ENCODE results near the gene ASB3. TPM values are rescaled to one million over a fixed set of nuclear protein-coding genes. Genes with fewer than 3 reads are reported as not detected.
"Not testable (repeated sequence)": the region's sequence is repeated elsewhere in the genome, so short reads cannot be mapped to it uniquely, and the experiment has no call there.

Gene ASB3
- polyA plus RNA-seq, 12 donors, result 6.4 to 20.3 (median 13.4) TPM; not detected in 1

DNA sequence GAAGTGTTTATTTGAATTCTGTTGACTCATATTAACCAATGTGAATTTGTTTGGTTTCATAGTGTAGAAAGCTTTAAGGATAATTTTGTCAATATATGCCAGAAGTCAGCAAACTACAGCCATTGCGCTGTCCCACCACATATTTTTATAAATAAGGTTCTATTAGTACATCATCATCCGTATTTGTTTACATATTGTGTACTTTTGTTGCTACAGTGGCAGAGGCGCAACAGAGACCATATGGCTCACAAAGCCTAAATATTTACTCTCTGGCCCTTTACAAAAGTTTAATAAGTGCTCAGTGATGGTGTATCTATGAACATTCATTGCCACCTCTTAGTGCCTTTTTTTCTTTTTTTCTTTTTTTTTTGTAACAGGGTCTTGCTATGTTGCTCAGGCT lies 6.5 kb upstream of the ASB3 start:
- DNase-seq, result no peak

DNA sequence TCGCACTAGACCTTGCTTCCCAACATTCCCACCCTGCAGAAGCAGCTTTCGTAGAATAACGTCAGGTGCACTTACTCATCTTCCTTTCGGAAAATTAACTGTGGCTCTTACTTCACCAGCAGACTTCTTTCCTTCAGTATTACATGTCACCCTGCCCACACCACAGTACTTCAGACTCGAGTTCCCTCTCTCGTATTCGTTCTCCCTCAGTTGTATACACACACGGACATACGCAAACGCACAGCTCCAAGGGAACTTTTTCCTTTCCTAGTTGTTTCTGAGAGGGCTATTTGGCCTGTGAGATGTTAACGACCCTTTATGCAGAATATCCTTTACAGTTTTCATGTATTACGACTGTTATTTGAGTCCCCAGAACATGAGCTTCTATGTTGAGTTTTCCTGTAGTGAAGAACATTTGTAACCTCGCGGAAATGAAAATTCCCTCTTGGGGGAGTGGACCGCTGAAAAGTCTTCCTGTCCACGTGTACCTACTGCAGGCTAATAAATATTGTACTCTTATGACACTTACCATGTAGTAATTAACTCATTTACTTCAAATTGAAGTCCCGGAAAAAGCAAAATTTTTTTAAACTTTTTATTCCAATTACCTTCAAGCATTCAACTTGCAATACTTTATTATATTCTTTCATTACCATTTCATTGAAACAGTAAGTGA lies 999 bp upstream of the ASB3 start:
- DNase-seq, result no peak

DNA sequence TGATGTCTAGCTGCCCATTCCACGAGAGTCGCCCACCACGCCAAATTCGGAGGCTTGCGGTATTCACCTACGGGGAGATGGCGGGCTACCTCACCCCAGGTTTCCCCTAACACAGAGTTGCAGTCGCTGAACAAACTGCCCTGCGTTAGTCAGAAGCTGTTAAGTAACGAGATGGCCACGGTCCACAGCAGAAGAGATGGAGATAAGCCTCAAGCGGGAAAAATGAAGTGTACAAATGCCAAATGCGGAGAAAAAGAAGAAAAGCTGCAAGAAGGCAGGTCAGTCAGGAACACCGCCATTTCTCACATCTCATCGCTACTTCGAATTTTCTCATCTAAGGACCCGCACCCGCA lies 425 bp downstream of the ASB3 start:
- DNase-seq, result no peak

DNA sequence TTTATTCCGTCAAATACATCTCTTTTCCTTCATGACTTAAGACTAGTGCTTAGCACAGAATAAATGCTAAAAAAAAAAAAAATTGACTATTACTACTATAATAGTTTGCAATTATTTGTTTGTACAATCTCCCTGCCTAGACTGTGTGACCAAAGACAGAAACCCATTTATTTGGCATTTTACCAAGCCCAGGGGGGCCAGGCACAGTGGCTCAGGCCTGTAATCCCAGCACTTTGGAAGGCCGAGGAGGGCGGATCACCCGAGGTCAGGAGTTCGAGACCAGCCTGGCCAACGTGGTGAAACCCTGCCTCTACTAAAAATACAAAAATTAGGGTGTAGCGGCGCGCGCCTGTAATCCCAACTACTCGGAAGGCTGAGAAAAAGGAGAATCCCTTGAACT lies 1.4 kb downstream of the ASB3 start:
- no peak for DNase-seq

DNA sequence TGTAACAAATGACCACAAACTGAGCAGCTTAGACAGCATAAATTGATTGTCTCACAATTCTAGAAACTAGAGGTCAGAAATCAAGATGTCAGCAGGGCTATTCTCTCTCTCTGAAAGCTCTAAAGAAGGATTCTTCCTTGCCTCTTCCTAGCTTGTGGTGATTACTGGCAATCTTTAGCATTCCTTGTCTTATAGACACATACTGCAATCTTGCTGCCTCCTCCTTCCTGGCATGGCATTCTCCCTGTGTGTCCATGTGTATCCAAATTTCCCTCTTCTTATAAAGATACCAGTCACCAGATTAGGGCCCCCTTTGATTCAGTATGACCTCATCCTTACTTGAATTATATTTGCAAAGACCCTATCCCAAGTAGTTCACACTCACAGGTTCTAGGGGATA lies 2.3 kb downstream of the ASB3 start:
- no peak for DNase-seq

DNA sequence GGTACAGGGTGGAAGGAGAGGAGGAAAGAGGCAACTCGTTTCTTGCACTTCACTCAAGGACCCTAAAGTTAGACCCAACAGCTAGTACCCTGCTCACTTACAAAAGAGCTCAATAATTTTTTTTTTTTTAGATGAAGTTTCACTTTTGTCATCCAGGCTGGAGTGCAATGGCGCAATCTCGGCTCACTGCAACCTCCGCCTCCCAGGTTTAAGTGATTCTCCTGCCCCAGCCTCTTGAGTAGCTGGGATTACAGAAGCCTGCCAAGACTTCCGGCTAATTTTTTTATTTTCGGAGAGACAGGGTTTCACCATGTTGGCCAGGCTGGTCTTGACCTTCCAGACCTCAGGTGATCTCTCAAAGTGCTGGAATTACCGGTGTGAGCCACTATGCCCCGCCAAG lies 4.1 kb downstream of the ASB3 start:
- no peak for DNase-seq

DNA sequence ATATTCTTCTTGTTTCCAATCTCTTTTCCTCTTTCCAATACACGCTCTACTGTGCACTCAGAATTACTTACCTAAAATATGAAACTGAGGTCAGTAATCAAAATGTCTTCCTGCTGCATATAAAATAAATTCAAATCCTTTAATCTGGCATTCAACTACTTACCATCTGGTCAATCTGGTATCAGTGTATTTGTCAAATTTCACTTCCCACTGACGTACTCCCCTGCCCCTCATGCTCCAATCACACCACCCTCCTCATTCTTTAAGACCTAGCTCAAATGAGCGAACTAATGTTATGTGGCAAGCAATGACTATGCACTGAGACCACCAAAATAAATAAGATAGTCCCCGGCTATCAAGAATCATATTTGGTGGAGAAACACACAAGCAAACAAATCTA lies 6.7 kb downstream of the ASB3 start:
- DNase-seq, result no peak

DNA sequence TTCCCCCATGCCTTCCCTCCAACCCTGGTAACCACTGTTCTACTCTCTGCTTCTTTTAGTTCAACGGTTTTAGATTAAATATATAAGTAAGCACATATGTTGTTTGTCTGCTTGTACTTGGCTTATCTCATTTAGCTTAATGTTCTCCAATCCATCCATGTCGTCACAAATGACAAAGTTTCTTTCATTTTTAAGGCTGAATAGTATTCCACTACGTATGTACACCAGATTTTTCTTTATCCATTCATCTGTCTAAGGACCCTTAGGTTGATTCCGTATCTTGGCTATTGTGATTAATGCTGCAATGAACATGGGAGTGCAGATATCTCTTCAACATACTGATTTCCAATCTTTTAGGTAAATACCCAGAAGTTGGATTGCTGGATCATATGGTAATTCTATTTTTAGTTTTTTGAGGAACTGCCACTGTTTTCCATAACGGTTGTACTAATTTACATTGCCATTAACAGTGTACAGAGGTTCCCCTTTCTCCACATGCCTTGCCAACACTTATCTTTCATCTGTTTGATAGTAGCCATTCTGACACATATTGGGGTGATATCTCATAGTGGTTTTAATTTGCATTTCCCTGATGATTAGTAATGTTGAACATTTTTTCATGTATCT lies 8.1 kb downstream of the ASB3 start:
- no peak for DNase-seq

DNA sequence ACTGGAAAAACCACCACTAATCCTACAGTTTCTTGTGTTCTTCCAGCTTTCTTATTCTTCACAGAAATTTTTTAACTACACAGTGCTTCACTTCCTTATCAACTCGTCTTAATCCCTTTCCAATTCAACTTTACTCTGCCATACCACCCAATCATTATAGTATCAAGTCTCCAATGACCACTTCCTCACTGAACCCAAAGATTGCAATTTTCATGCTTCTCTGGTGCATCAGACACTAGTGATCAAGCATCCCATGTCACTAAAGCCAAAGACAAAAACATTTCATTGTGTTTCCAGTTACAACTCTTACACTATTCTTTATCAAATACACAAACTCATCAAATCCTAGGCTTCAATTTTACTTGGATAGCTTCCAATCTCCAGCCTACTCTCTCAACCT lies 9.6 kb downstream of the ASB3 start:
- DNase-seq, result no peak

DNA sequence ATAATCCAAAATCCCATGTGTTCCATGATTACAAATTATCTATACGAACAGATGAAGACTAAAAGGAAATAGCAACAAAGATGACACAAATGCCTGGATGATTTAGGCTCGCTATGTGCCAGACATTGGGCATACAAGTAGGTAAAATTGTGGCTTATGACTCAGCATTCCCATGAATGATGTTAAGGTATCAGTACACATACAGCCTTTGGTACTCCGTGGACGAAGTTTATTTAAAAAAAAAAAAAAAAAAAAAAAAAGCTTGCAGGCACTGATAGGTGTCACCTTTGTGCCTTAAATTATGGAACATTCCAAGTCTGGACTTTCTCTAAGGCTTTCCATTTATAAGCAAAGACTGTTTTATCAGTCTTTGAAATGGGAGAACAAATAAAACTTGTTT lies 16.5 kb downstream of the ASB3 start:
- no peak for DNase-seq

DNA sequence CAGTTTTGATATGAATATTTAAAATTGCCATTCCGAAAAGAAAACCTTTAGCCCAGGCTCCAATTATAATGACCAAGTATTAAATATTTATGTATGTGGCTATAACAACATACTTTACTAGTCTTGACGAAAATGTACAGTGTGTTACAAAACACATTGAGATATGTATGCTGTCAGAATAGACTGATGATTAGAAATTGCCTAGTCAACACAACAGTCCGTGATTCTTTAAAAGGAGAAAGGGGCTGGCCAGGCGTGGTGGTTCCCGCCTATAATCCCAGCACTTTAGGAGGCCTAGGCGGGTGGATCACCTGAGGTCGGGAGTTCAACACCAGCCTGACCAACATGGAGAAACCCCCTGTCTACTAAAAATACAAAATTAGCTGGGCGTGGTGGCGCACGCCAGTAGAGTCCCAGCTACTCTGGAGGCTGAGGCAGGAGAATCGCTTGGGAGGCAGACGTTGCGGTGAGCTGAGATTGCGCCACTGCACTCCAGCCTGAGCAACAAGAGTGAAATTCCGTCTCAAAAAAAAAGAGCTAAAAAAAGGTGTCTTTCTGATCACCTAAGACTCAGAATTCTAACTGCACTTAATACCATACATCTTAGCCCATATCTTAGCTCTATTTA lies 17.3 kb downstream of the ASB3 start:
- DNase-seq, result no peak

DNA sequence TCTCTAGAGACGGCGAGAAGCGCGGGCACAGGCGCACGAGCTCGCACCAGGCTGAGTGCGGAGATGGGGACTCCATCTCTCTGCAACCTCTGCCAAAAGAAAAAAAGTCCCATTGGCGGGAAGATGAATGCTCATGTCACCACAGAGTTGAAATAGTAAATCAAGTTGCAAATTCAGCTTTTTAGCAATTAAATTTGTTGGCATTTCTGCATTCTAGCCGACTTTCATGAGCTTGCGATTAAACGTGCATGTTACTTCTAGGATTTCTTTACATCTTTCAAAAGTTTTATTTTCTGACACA lies 18.6 kb downstream of the ASB3 start:
- no peak for DNase-seq

DNA sequence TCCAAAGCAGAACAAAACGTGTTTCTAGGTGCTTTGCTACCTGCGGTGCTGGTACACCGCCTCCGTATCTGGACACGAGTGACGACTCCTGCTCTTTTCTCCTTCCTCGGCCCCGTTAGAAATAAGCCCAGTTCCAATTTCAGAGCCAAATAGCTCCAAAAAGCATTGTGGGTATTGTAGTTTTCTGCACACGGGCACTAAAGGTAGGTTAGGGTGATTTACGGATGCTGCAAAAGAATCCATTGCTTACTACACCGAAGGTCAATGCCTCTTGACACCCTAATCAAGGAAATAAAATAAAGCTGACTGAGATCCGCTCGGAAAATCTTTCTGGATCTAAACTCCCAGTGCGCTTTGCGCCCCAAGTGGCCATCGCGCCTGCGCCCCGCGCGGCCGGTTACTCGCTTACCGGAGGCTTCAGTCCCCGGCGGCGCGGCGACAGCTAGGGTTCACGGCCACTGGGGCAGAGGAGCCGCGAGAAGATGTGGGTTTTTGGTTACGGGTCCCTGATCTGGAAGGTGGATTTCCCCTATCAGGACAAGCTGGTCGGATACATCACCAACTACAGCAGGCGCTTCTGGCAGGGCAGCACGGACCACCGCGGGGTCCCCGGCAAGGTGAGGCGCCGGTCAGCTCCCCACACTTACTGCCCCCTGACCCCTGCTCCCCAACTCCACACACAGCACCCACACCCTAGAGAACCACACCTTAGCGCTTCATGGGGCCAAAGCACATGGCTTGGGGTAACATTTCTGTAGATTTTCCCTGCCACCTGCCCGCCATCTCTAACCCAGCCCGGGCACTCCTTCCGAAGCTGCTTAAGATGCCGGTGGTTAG lies 19.1 kb downstream of the ASB3 start, which contains the start of gene CHAC2:
Gene CHAC2 (plus strand): TSS at position 400 of the 837 bp plus-strand sequence. CDS start 83 bp downstream, at position 483.
- peak; percentile 85 for DNase-seq

DNA sequence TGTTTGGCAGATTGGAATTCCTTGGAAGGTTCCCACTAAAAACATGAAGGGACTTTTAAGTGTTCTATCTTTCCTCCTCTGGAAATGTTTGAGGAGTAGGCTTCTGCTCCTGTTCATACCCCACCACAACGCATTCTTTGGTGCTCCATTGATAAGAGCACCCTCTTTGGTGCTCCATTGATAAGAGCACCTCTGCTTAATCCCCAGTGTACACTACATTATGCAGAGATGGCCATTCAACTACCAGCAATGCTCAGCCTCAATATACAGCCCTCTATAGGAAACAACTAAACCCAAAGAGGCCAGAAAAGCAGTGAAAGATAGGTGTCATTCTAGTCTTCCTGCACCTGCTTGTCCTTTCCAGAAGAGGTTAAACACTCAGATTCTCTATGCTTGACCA lies 21.0 kb downstream of the ASB3 start:
- no peak for DNase-seq

DNA sequence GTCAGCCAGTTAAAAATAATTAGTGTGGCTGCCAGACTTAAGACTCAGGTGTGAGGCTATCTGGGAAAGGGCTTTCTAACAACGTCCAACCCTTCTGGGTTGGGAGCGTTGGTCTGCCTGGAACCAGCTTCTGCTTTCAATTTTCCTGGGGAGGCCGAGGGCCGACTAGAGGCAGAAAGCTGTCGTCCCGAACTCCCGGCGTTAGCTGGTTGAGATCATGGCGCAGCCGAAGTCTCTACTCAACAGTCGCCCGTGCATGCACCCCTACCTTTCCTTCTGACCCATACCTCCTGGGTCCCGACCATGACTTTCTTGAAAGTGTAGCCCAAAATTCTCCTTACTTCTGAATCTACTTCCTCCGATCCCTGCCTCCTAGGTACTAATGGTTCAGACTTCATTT lies 29.5 kb downstream of the ASB3 start:
- DNase-seq, result not testable (repeated sequence)

DNA sequence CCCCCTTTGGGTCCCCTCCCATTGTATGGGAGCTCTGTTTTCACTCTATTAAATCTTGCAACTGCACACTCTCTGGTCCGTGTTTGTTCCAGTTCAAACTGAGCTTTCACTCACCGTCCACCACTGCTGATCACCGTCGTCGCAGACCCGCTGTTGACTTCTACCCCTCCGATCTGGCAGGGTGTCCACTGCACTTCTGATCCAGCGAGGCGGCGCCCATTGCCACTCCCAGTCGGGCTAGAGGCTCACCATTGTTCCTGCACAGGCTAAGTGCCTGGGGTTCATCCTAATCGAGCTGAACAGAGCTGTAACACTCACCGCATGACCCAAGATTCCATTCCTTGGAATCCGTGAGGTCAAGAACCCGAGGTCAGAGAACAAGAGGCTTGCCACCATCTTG lies 30.1 kb downstream of the ASB3 start:
- DNase-seq, result no peak

DNA sequence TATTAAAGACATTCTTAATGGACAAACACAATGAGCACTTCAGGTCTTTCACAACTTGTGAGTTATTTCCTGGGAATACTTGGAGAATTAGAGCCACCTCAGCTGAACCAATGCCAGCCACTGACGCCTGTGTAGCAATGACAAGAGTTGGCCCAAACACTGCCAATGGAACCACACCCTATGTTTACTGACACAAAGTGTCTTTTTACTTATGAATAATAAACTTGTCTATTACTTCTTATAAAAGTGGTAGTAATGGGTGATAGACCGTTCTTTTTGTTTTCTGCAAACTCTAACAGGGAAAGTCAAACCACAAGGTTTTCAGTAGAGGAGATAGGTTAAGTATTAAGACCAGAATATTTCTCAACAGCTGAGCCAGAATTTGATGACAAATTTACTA lies 31.6 kb downstream of the ASB3 start:
- DNase-seq, result no peak

DNA sequence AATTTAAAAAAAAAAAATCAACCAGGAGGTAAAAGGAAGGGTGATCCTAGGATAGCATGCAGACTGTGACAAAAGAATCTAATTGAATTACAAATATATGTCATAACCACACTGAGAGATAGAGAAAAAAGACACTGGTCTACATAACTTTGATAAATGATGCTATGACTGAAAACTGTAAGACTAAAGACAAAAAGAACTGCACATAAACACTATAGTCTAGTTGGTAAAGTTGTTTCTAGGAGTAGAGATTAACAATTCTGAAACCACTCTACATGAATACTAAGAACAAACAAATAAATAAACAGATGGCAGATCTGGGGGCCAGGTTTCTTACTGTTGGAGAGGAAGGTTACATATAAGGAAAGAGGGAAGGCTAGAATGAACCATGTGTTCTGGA lies 33.7 kb downstream of the ASB3 start:
- no peak for DNase-seq

DNA sequence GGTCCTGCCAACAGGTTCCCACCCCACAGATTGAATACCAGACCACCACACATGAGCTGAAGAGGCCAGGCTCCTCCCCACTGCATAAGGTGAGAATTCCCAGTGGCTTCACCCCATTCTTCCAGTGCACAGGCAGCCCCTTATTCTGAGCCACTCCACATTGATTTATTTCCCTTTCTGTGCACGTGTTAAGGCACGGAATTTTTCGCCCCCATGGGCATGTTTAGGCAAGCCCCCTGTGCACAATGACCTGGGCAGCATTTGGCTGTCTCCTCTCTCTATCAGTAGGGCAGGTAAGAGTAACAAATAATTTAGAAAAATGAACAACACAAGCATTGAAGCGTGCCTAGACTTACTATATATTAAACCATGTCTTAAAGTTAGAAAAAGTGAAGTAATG lies 34.4 kb downstream of the ASB3 start:
- no peak for DNase-seq

DNA sequence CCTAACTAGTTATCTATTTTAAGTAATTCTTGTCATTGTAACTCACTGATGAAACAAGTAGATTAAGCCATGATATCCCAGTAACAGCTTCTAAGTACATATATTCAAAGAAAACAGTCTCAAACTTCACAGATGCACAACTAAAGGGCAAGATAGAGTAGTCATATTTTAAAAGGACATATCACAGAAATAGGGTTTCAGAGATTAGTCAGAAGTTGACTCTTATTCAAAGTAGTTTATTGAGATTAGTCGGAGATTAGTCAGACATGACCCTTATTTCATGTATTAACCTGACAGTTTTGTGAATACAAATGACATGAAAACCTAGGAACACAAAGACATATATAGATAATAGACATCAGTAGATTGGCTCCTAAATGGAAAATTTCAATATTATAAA lies 35.0 kb downstream of the ASB3 start:
- DNase-seq, result no peak

DNA sequence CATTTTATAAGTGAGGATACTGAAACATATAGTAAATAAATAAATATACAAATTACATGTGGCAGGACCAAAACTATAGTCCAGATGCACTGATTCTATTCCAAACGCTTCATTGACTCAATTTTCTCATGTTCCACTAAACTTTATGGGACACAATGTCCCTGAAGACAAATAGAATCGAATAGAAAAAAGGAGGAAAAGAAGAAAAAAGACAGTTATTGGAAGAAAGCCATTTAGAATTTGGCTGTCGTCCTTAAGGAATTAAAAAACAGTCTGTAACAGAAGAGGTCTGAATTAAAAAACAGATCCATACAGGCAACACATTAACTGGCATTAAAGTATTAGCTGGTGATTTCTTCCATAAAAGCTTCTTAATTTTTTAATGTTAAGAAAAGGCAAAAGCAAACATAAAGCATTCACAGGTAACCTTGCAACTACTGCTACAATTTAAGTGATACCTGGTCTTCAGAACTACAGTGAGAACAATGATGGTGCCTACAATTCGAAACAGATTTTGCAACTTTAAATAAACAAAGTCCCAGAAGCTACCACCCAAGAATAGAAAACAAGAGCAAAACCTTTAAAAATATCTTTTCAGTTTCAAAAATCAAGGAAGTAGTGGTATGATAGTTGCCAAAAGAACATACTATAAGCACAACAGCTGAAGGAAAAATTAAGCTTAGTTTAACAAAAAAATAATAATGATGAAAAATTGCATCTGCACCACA lies 36.5 kb downstream of the ASB3 start:
- DNase-seq, result peak; percentile 36

DNA sequence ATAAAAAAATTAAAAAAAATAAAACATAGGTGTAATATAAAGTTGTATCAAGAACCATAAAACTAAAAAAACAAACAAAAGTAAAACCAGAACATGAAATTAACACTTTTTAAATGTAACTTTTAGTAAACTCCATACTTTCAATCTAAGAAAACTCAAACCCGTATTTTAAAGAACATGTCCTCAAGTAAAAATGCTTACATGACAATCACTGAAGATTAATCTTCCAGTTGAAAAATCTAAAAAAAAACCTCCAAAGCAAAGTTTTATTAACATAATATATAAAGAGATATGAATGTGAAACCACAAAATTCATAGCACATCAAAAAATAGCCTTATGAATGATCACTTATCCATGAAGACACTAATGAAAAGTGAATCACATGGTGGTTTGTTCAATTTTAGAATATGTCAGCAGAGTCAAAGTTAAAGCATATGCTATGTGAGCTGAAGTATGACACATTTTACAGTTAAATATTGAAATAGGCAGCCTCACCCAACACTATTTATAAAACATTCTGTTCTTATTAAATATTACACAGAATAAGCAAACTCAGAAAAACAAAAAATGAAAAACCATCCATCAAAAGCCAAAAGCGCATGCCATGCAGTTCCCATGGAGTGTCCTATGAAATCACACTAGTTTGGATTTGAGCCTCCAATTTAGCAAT lies 42.2 kb downstream of the ASB3 start:
- no peak for DNase-seq
